Measurements from ENCODE around the gene SNCAIP. TPM values are rescaled to one million over a fixed set of nuclear protein-coding genes. Genes with fewer than 3 reads are reported as not detected.

SNCAIP gene
- total and polyA plus RNA-seq, 12 donors: 0.54 to 2.5 (median 1.4) TPM

DNA sequence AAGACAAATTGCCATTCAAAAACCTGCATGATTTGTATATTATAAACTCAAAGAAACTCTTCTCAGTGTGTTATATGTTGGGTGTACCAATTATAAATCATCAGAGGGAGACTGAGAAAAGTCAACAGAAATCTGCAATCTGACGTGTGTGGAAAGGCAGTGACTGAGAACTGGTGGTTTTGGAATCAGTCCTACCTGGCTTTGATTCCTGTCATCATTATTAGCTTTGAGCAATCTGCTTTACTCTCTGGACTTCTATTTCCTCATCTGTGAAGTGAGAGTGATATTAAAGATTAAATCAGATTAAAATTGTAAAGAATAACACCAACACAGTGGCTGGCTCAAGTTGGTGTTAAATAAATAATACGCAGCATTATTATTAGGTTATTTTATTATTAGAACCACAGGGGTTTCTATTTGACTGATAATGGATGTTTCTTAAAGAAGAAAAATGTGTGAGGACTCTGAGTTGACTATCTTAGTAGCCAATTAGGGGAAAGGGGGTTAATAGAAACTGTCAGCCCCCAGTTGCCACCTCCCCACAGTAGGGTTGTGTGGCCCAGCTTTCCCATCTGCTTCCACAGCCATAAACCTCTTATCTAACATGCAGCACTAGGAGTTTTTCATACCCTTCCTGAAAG, 59.6 kb downstream of the SNCAIP start:
- intact Hi-C loops (cut with DNase I): no loop called here
- no peak overlapping the region for H3K4me3 ChIP-seq
- H3K9me3 ChIP-seq: no peaks in the 10 kb centered on the region
- TF ChIP-seq, protein P1, sequence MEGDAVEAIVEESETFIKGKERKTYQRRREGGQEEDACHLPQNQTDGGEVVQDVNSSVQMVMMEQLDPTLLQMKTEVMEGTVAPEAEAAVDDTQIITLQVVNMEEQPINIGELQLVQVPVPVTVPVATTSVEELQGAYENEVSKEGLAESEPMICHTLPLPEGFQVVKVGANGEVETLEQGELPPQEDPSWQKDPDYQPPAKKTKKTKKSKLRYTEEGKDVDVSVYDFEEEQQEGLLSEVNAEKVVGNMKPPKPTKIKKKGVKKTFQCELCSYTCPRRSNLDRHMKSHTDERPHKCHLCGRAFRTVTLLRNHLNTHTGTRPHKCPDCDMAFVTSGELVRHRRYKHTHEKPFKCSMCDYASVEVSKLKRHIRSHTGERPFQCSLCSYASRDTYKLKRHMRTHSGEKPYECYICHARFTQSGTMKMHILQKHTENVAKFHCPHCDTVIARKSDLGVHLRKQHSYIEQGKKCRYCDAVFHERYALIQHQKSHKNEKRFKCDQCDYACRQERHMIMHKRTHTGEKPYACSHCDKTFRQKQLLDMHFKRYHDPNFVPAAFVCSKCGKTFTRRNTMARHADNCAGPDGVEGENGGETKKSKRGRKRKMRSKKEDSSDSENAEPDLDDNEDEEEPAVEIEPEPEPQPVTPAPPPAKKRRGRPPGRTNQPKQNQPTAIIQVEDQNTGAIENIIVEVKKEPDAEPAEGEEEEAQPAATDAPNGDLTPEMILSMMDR (IDR thresholded peaks at IDR 0.05): no peak
- no peaks in the 10 kb centered on the region for H3K36me3 ChIP-seq
- no peaks in the 10 kb centered on the region for H3K27me3 ChIP-seq
- DNase-seq (no peak), ATAC-seq (no peak)
- 88 to 90% methylated on average over 2 of the region's 2 CpGs for WGBS, 2 donors
- H3K4me1 ChIP-seq: peaks cover 0 to 8% (median 2%) of the 10 kb centered on the region in 9 donors
- no peak overlapping the region for H3K27ac ChIP-seq

DNA sequence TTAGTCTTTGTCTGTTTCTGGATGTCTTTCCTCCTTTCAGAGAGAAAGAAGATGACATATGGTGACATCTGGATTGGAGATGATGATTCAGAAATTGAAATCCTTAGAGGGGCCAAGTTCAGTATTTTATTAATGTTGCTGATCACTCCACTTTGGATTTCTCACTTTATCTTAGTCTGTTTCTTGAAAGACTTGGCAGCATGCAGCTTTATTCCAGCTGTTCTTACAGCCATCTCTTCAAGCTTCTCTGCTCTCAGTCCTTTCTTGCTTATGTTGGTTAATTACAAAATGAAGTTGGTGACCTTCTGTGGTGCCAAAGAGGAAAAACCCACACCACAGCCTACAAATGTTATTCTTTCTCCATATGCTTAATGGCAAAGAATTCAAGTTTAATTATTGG, 62.1 kb downstream of the SNCAIP start:
- ATAC-seq: peak in 1 of 8 donors; percentile 15

DNA sequence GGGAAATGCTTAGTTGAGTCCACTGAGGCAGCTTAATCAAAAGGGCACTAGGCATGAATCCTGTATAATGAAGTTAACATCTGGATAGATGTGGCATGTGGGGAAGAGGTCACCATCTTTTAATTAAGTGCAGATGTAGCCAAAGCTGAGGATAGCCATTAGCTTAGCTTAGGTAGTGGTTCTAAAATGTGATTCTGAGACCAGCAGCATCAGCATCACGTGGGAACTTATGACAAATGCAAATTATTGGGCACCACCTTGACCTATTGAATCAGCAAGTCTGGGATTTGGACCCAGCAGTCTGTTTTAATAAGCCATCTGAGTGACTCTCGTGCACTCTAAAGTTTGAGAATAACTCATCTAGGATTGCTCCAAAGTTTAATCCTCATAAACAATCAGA, 63.8 kb downstream of the SNCAIP start:
- no peak for ATAC-seq
- no peak overlapping the region for H3K27ac ChIP-seq
- TF ChIP-seq, protein P1 (IDR thresholded peaks at IDR 0.05): no peak
- 69 to 76% methylated on average over 2 of the region's 2 CpGs for WGBS, 2 donors
- DNase-seq: no peak
- H3K4me1 ChIP-seq: peaks cover 0 to 6% (median 0%) of the 10 kb centered on the region in 9 donors
- intact Hi-C loops (cut with DNase I): no loop called here
- no peaks in the 10 kb centered on the region for H3K9me3 ChIP-seq
- no peaks in the 10 kb centered on the region for H3K27me3 ChIP-seq
- no peaks in the 10 kb centered on the region for H3K36me3 ChIP-seq
- H3K4me3 ChIP-seq: no peak overlapping the region

More for the DNA sequence above, 62.1 kb downstream of the SNCAIP start:
- intact Hi-C loops (cut with DNase I): no loop called here
- Histone ChIP-seq H3K4me3 (no peak overlapping the region), H3K27me3 (no peaks in the 10 kb centered on the region), H3K27ac (no peak overlapping the region), H3K4me1 (peaks cover 0 to 7% (median 0%) of the 10 kb centered on the region in 9 donors), H3K36me3 (no peaks in the 10 kb centered on the region), H3K9me3 (no peaks in the 10 kb centered on the region)
- no peak for DNase-seq
- TF ChIP-seq, protein P1 (IDR thresholded peaks at IDR 0.05): no peak

DNA sequence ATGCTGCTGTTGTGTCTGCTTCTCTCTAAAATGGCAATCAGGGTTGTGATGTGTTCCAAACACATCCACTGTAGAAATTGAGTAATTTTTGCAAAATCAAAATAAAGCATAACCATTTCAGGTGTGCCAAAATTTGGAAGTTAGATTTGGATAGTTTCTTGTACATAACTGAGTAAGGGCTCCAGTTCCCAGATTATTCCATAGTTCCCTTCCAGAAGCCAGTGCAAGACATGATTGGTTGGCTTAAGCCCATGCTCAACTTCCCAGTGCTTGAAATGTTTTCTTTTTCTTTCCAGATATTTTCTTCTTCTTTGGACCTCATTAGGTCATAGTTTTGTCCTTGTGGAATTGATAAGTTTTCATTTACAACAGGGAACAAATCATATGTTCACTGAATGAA, 64.2 kb downstream of the SNCAIP start:
- H3K27me3 ChIP-seq: no peaks in the 10 kb centered on the region
- ATAC-seq (peak in 2 of 8 donors; percentile 55 to 69), DNase-seq (no peak)
- H3K27ac ChIP-seq: peak overlapping the region in 1 of 10 donors; percentile 55
- TF ChIP-seq, protein P1 (IDR thresholded peaks at IDR 0.05): no peak
- no peaks in the 10 kb centered on the region for H3K9me3 ChIP-seq
- no peak overlapping the region for H3K4me3 ChIP-seq
- intact Hi-C loops (cut with DNase I): no loop called here
- H3K36me3 ChIP-seq: no peaks in the 10 kb centered on the region
- peaks cover 0 to 6% (median 0%) of the 10 kb centered on the region in 9 donors for H3K4me1 ChIP-seq
